Hepatocyte (in vitro differentiated cells): ENCODE measurements around the gene TTC28. TPM values are rescaled to one million over a fixed set of nuclear protein-coding genes. Genes with fewer than 3 reads are reported as not detected.

Experiments
- DNase-seq: peaks from one replicate; pipeline ENCODE4 v3.0.0-alpha.2; 2016; ENCODE audit warnings: low spot score
- H2AFZ ChIP-seq: fragments of 200-600 bp; sonication (generic); 2 replicates; pipeline ENCODE4 v1.6.0; 2016; ENCODE audit warnings: antibody characterized with exemption, mild to moderate bottlenecking
- H3K27ac ChIP-seq: fragments of 200-600 bp; sonication (generic); 2 replicates; pipeline ENCODE4 v1.5.1; 2016; ENCODE audit warnings: mild to moderate bottlenecking
- H3K27me3 ChIP-seq: fragments of 200-600 bp; sonication (generic); 2 replicates; pipeline ENCODE4 v1.6.1; 2016
- H3K36me3 ChIP-seq: fragments of 200-600 bp; sonication (generic); replicated peaks from 2 replicates; pipeline ENCODE4 v1.5.1; 2016; ENCODE audit warnings: low read depth; ENCODE audit not compliant: insufficient read depth
- H3K4me1 ChIP-seq: fragments of 200-600 bp; sonication (generic); 2 replicates; pipeline ENCODE4 v1.5.1; 2016; ENCODE audit warnings: mild to moderate bottlenecking, moderate library complexity; ENCODE audit not compliant: insufficient read depth
- H3K4me2 ChIP-seq: fragments of 200-600 bp; sonication (generic); 2 replicates; pipeline ENCODE4 v1.6.0; 2016
- H3K4me3 ChIP-seq: fragments of 200-600 bp; sonication (generic); 2 replicates; pipeline ENCODE4 v1.5.1; 2016; ENCODE audit warnings: mild to moderate bottlenecking
- H3K79me2 ChIP-seq: fragments of 200-600 bp; sonication (generic); 2 replicates; pipeline ENCODE4 v1.6.0; 2017; ENCODE audit warnings: mild to moderate bottlenecking
- H3K9me2 ChIP-seq: fragments of 200-600 bp; sonication (generic); replicated peaks from 2 replicates; pipeline ENCODE4 v1.6.0; 2017; ENCODE audit warnings: mild to moderate bottlenecking; ENCODE audit not compliant: insufficient read depth
- H3K9me3 ChIP-seq: fragments of 200-600 bp; sonication (generic); 2 replicates; pipeline ENCODE4 v1.5.1; 2016; ENCODE audit warnings: low read depth, mild to moderate bottlenecking
- H4K20me1 ChIP-seq: fragments of 200-600 bp; sonication (generic); 2 replicates; pipeline ENCODE4 v1.6.0; 2016; ENCODE audit warnings: mild to moderate bottlenecking; ENCODE audit not compliant: insufficient read depth, poor library complexity, severe bottlenecking
- EZH2 ChIP-seq: fragments of 200-600 bp; sonication (generic); IDR thresholded peaks from 2 replicates; pipeline ENCODE4 v1.6.1; 2016; ENCODE audit warnings: antibody characterized with exemption, mild to moderate bottlenecking, borderline replicate concordance
- EZH2phosphoT487 ChIP-seq: fragments of 200-600 bp; sonication (generic); IDR thresholded peaks from one replicate; pipeline ENCODE4 v1.6.1; 2018; ENCODE audit warnings: antibody characterized with exemption, mild to moderate bottlenecking, low read depth, moderate library complexity; ENCODE audit not compliant: unreplicated experiment, severe bottlenecking
- WGBS: methylation state at CpG from one replicate; pipeline ENCODE4 v1.1.6; 2016; ENCODE audit warnings: low lambda C conversion rate; ENCODE audit errors: missing lambda C conversion rate; 5-methylcytosine and 5-hydroxymethylcytosine counted together
- polyA plus RNA-seq: library from polyadenylated mRNA; unstranded; fragments of >200 nt; fragmentation: Nextera tagmentation; extraction: Ambion mirVana; gene quantifications from 2 replicates; pipeline ENCODE4 v1.2.1, GENCODE V29; 2016
- total RNA-seq: library from RNA; depleted of rRNA; stranded (reverse); fragments of >200 nt; gene quantifications from 2 replicates; pipeline ENCODE4 v1.2.3, GENCODE V29; 2014
- TF ChIP-seq, protein P1 (sequence below): fragments of 200-600 bp; sonication (generic); IDR thresholded peaks from 2 replicates; pipeline ENCODE4 v1.5.1; 2016; ENCODE audit warnings: antibody characterized with exemption, mild to moderate bottlenecking; ENCODE audit not compliant: poor library complexity

Gene TTC28
- total and polyA plus RNA-seq, 2 experiments from 2014 or later: 14.7 to 30.4 TPM

DNA sequence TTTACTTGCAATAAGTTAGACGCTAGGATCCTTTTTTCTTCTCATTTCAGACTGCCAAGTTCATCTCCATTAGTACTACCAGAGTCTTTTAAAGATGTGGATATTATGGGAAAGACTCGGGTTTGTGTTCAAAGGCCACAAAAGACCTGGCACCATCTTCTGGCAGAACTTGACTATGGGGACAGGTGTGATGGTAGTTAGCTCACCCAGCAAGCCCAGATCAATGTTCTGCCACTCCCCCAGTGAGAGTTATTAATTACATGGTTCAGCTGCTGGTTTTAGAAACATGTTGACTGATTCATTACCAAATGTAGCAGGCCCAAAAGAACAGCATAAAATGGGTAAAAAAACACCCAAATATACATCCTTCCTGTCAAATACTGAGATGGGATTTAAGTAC is 427.1 kb downstream of the TTC28 start:
- H3K27me3 ChIP-seq: no peaks in the 10 kb centered on the region
- no peaks in the 10 kb centered on the region for H3K9me3 ChIP-seq
- H3K36me3 ChIP-seq: no peaks in the 10 kb centered on the region
- peaks cover 4% of the 10 kb centered on the region for H3K79me2 ChIP-seq
- WGBS: 86% methylated on average over 2 of the region's 2 CpGs
- TF ChIP-seq, protein P1, sequence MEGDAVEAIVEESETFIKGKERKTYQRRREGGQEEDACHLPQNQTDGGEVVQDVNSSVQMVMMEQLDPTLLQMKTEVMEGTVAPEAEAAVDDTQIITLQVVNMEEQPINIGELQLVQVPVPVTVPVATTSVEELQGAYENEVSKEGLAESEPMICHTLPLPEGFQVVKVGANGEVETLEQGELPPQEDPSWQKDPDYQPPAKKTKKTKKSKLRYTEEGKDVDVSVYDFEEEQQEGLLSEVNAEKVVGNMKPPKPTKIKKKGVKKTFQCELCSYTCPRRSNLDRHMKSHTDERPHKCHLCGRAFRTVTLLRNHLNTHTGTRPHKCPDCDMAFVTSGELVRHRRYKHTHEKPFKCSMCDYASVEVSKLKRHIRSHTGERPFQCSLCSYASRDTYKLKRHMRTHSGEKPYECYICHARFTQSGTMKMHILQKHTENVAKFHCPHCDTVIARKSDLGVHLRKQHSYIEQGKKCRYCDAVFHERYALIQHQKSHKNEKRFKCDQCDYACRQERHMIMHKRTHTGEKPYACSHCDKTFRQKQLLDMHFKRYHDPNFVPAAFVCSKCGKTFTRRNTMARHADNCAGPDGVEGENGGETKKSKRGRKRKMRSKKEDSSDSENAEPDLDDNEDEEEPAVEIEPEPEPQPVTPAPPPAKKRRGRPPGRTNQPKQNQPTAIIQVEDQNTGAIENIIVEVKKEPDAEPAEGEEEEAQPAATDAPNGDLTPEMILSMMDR: no peak
- no peak for TF ChIP-seq EZH2phosphoT487
- no peak for TF ChIP-seq EZH2
- H4K20me1 ChIP-seq: no peaks in the 10 kb centered on the region
- no peaks in the 10 kb centered on the region for H3K9me2 ChIP-seq
- peaks cover 12% of the 10 kb centered on the region for H3K4me1 ChIP-seq
- H3K27ac ChIP-seq: no peak overlapping the region
- no peak for DNase-seq
- H3K4me2 ChIP-seq: no peak overlapping the region
- no peak overlapping the region for H2AFZ ChIP-seq
- H3K4me3 ChIP-seq: no peak overlapping the region

DNA sequence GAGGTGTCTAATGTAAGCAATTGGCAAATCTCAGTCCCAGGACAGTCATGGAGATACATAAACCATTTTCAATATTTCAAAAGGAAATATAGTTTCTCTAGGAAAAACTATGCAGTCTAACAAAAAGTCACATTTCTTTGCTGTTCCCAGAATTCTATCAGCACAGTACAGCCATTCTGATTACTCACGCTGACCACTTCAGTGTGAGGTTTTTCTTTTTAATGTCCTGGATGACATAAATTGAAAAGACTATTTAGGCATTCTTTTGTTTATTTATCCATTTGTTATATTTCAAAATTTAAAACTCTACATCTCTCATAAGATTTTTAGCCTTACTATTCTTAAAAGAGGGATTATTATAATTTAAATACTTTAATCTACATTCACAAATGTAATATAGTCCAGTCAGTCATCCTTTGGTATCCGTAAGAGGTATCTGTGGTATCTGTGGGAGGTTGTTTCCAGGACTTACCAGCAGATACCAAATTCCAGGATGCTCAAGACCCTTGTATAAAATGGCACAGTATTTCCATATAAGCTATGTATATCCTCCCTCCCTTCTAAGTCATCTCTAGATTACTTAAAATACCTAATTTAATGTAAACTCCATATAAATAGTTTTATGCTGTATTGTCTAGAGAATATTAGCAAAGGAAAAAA is 429.5 kb downstream of the TTC28 start:
- Histone ChIP-seq H3K27me3 (no peaks in the 10 kb centered on the region), H3K36me3 (no peaks in the 10 kb centered on the region), H3K27ac (no peak overlapping the region), H3K79me2 (no peaks in the 10 kb centered on the region), H3K4me3 (no peak overlapping the region), H3K9me3 (no peaks in the 10 kb centered on the region), H3K4me1 (peaks cover 33% of the 10 kb centered on the region), H2AFZ (no peak overlapping the region), H3K4me2 (no peak overlapping the region), H3K9me2 (no peaks in the 10 kb centered on the region), H4K20me1 (no peaks in the 10 kb centered on the region)
- TF ChIP-seq EZH2phosphoT487 (no peak), EZH2 (no peak)
- TF ChIP-seq, protein P1: no peak
- 97% methylated on average over 2 of the region's 2 CpGs for WGBS
- no peak for DNase-seq

DNA sequence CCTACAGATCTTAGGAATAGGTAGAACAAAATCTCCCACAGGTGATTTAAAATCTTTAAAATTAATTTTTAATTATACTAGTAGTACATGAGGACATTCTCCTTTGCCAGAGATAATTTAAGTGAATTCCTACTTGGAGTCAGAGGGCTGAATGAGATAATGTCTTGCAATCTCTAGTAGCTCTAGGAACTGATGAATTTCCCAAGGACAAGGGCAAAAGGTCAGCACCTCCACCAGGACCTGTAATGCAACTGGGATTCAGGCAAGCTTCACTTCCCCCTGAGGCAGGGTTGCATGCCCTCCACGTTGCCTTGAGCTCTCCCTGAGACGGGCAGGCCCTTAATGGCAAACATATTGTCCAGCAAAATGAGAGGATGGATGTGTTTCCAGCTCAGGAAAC is 430.2 kb downstream of the TTC28 start:
- WGBS: 46% methylated on average over 2 of the region's 2 CpGs
- H3K9me2 ChIP-seq: no peaks in the 10 kb centered on the region
- DNase-seq: no peak
- no peaks in the 10 kb centered on the region for H3K79me2 ChIP-seq
- H3K4me3 ChIP-seq: no peak overlapping the region
- no peaks in the 10 kb centered on the region for H3K27me3 ChIP-seq
- H3K9me3 ChIP-seq: no peaks in the 10 kb centered on the region
- TF ChIP-seq EZH2phosphoT487: no peak
- TF ChIP-seq, protein P1: no peak
- H4K20me1 ChIP-seq: no peaks in the 10 kb centered on the region
- H2AFZ ChIP-seq: no peak overlapping the region
- H3K4me1 ChIP-seq: peaks cover 40% of the 10 kb centered on the region
- no peak overlapping the region for H3K27ac ChIP-seq
- H3K4me2 ChIP-seq: no peak overlapping the region
- no peaks in the 10 kb centered on the region for H3K36me3 ChIP-seq
